HepG2 (cell line): ENCODE results near the gene S100A13. TPM values are rescaled to one million over a fixed set of nuclear protein-coding genes. Genes with fewer than 3 reads are reported as not detected.

ENCODE experiments used
- ATAC-seq: fragments of 200-7000 bp; cut with Tn5 transposase; 3 replicates; pipeline ENCODE4 v1.9.1; 2020; ENCODE audit warnings: mild to moderate bottlenecking, moderate library complexity
- BruUV-seq: library from RNA; stranded (reverse); fragments of 400-500 nt; replicated peaks from 2 replicates; lab custom pipeline; 2021; lab: Mats Ljungman, UMichigan
- CTCF ChIA-PET: fragments of 300-600 bp; formaldehyde crosslinking; extraction: SDS; loops from one replicate; lab custom pipeline; 2021; ENCODE audit warnings: low total read pairs, inconsistent platforms, low intra/inter-chr PET ratio; lab: Yijun Ruan, JAX
- POLR2A ChIA-PET: fragments of 350-600 bp; sonication (Branson Sonifier 250); formaldehyde crosslinking; loops from one replicate; lab custom pipeline; 2020; ENCODE audit warnings: antibody characterized with exemption, inconsistent platforms; lab: Yijun Ruan, JAX
- DNase-seq: peaks from one replicate; pipeline ENCODE4 v3.0.0-alpha.2; 2015; ENCODE audit warnings: low spot score
- FAIRE-seq: peaks from 3 replicates; lab custom pipeline; 2011; peaks lifted over from hg19 to GRCh38; lab: Jason Lieb, UNC
- H2AFZ ChIP-seq: one replicate; pipeline ENCODE4 v1.6.1; 2011; ENCODE audit warnings: low read length, inconsistent platforms
- H3K27ac ChIP-seq: fragments of 300-600 bp; 3 replicates; pipeline ENCODE4 v1.8.0; 2011; ENCODE audit warnings: mixed run types, mild to moderate bottlenecking, mixed read lengths, low read length, inconsistent platforms; ENCODE audit not compliant: insufficient read depth; ENCODE audit errors: extremely low read length
- H3K27me3 ChIP-seq, 2 experiments: fragments of 200-600 bp in 1 of 2; 2 replicates in 1 of 2; 3 replicates in 1 of 2; pipeline versions ENCODE4 v1.6.0 to v1.8.0; 2011; ENCODE audit warnings: low read length in 2 of 2, mild to moderate bottlenecking in 2 of 2, moderate library complexity in 2 of 2, inconsistent platforms in 1 of 2; ENCODE audit not compliant: insufficient read depth in 2 of 2, control insufficient read depth in 1 of 2
- H3K36me3 ChIP-seq, 2 experiments: fragments of 200-600 bp in 1 of 2; replicated peaks in 1 of 2; 2 replicates in 1 of 2; 3 replicates in 1 of 2; pipeline versions ENCODE4 v1.5.1 to v1.8.0; 2011; ENCODE audit warnings: low read length in 2 of 2, inconsistent platforms in 1 of 2; ENCODE audit not compliant: insufficient read depth in 2 of 2, control insufficient read depth in 1 of 2
- H3K4me1 ChIP-seq: 2 replicates; pipeline ENCODE4 v1.5.1; 2012; ENCODE audit warnings: low read length, inconsistent platforms; ENCODE audit not compliant: insufficient read depth
- H3K4me2 ChIP-seq: 2 replicates; pipeline ENCODE4 v1.6.0; 2011; ENCODE audit warnings: low read depth, low read length, inconsistent platforms
- H3K4me3 ChIP-seq, 3 experiments: fragments of 200-600 bp in 1 of 3; sonication (generic), shearing (Covaris generic) in 1 of 3; replicated peaks in 1 of 3; 2 replicates each; pipeline ENCODE4 v1.5.1; 2011 to 2016; ENCODE audit warnings: low read length in 3 of 3, inconsistent platforms in 2 of 3, low read depth in 2 of 3, mild to moderate bottlenecking in 2 of 3, control low read depth in 1 of 3, mixed read lengths in 1 of 3; ENCODE audit not compliant: insufficient read depth in 1 of 3
- H3K79me2 ChIP-seq: one replicate; pipeline ENCODE4 v1.6.1; 2011; ENCODE audit warnings: low read length, inconsistent platforms; ENCODE audit not compliant: insufficient read depth
- H3K9ac ChIP-seq: 2 replicates; pipeline ENCODE4 v1.6.0; 2011; ENCODE audit warnings: mild to moderate bottlenecking, low read depth, low read length, inconsistent platforms; ENCODE audit not compliant: insufficient read depth
- H3K9me3 ChIP-seq: 2 replicates; pipeline ENCODE4 v1.5.1; 2012; ENCODE audit warnings: mild to moderate bottlenecking, low read length
- H4K20me1 ChIP-seq: 2 replicates; pipeline ENCODE4 v1.6.0; 2011; ENCODE audit warnings: inconsistent platforms, mild to moderate bottlenecking, low read length, moderate library complexity; ENCODE audit not compliant: insufficient read depth
- TBX3 ChIP-seq: fragments of 450-650 bp; IDR thresholded peaks from 2 replicates; pipeline ENCODE4 v1.6.1; 2017; ENCODE audit warnings: antibody characterized with exemption, mild to moderate bottlenecking, inconsistent platforms, borderline replicate concordance
- ZNF263 ChIP-seq: sonication (generic); formaldehyde crosslinking; IDR thresholded peaks from 2 replicates; pipeline ENCODE4 v1.4.0; 2020; ENCODE audit warnings: missing genetic modification reagents
- ZNF629 ChIP-seq: sonication (generic); formaldehyde crosslinking; conservative IDR thresholded peaks from 2 replicates; pipeline ENCODE4 v1.5.0; 2020; ENCODE audit warnings: missing genetic modification reagents
- WGBS: methylation state at CpG from one replicate; pipeline ENCODE4 v1.1.6; 2017; ENCODE audit warnings: low lambda C conversion rate; 5-methylcytosine and 5-hydroxymethylcytosine counted together
- in situ Hi-C: cut with HindIII; loops from 2 replicates; pipeline ENCODE4 v1.10.0; 2017; ENCODE audit warnings: low pct_unique_long_range_greater_than_20kb; ENCODE audit not compliant: extremely low pct_ligation_motif_present
- intact Hi-C: fragments of 100-400 bp; cut with micrococcal nuclease; formaldehyde crosslinking; loops from one replicate; pipeline ENCODE4 v1.10.0; 2022; ENCODE audit not compliant: unreplicated experiment
- polyA plus RNA-seq, 8 experiments: library from polyadenylated mRNA; depleted of rRNA in 3 of 8; stranded (reverse) in 7 of 8; unstranded in 1 of 8; fragments of >200 nt; fragmentation: Illumina TruSeq in 4 of 8; extraction: Trizol in 4 of 8; gene quantifications; 2 replicates each; pipeline versions ENCODE4 v1.2.1 to v1.2.3, GENCODE V29; 2011 to 2016; ENCODE audit warnings: low read depth in 4 of 8, missing spikeins in 1 of 8, mixed read lengths in 1 of 8; ENCODE audit not compliant: insufficient read depth in 1 of 8
- total RNA-seq, 5 experiments: library from RNA; depleted of rRNA; stranded (reverse); fragments of >200 nt; fragmentation: Illumina TruSeq; extraction: Trizol; gene quantifications; 2 replicates each; pipeline ENCODE4 v1.2.3, GENCODE V29; 2016; ENCODE audit warnings: low read depth in 1 of 5
- TF ChIP-seq, protein P1 (sequence below): sonication (generic); formaldehyde crosslinking; IDR thresholded peaks from 2 replicates; pipeline ENCODE4 v1.5.0; 2020; ENCODE audit warnings: missing genetic modification reagents
- TF ChIP-seq, protein P2 (sequence below): sonication (generic); formaldehyde crosslinking; IDR thresholded peaks from 2 replicates; pipeline ENCODE4 v1.4.0; 2020; ENCODE audit warnings: mild to moderate bottlenecking, missing genetic modification reagents

S100A13 gene
- total and polyA plus RNA-seq, 2 of the 13 experiments (the other 11 are each of a cell fraction or from before 2014, with no cell fraction given) = 89.5 to 172 TPM

GRCh38 chr1:153614189-153614900 lies 13.0 kb downstream of the S100A13 start:
- Histone ChIP-seq H4K20me1 (no peaks in the 10 kb centered on the region), H3K9ac (no peak overlapping the region), H2AFZ (no peak overlapping the region), H3K79me2 (peaks cover 6% of the 10 kb centered on the region), H3K4me3 (no peak overlapping the region), H3K27ac (no peak overlapping the region), H3K9me3 (no peaks in the 10 kb centered on the region), H3K4me2 (no peak overlapping the region), H3K36me3 (peaks cover 0 to 1% of the 10 kb centered on the region in 2 experiments; a peak in 1 of 5 replicates), H3K4me1 (peaks cover 76% of the 10 kb centered on the region), H3K27me3 (no peaks in the 10 kb centered on the region)
- FAIRE-seq = no peak
- in situ Hi-C loops = no loop called here
- no TSS peak for BruUV-seq
- intact Hi-C loops = no loop called here
- WGBS = 72% methylated on average over 2 of the region's 2 CpGs
- no peak for DNase-seq
- ATAC-seq = no peak
- ChIA-PET CTCF (no interaction called here), POLR2A (interaction anchor here (5.4 to 12.2 kb wide), 2 partner anchors 11 to 20 kb away, joined by 63 to 390 read pairs; partner anchors contain the start of genes CHTOP, S100A1 and S100A13)
- TF ChIP-seq ZNF263 (CRISPR knock-in tag) = peak; percentile 95
- TF ChIP-seq, protein P1, sequence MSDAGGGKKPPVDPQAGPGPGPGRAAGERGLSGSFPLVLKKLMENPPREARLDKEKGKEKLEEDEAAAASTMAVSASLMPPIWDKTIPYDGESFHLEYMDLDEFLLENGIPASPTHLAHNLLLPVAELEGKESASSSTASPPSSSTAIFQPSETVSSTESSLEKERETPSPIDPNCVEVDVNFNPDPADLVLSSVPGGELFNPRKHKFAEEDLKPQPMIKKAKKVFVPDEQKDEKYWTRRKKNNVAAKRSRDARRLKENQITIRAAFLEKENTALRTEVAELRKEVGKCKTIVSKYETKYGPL (CRISPR knock-in tag) = no peak

DNA sequence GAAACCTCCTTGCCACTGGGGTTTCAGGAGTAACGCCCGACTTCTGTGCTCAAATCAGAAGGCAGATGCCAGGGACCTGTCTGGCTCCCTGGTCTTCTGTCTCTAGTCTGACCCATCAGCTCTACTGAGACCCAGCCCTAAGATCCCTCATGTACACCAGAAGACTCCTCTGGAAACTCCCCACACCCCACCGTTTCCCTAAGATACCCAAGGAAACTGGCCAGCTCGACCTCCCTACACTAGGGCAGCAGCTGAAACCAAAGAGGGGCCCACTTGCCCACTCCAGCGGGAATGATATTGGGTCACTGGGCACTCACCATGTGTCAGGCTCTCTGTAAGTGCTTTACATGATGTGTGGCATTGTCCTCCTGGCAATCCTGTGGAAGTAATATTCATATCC lies 13.9 kb downstream of the S100A13 start:
- peak overlapping the region; percentile 84 for H3K4me2 ChIP-seq

More for the DNA sequence above, 13.9 kb downstream of the S100A13 start:
- FAIRE-seq = no peak
- TF ChIP-seq TBX3 (no peak), ZNF629 (0 out of 2 replicates have a peak, but pooled peaks have one; percentile 42)
- TF ChIP-seq, protein P2, sequence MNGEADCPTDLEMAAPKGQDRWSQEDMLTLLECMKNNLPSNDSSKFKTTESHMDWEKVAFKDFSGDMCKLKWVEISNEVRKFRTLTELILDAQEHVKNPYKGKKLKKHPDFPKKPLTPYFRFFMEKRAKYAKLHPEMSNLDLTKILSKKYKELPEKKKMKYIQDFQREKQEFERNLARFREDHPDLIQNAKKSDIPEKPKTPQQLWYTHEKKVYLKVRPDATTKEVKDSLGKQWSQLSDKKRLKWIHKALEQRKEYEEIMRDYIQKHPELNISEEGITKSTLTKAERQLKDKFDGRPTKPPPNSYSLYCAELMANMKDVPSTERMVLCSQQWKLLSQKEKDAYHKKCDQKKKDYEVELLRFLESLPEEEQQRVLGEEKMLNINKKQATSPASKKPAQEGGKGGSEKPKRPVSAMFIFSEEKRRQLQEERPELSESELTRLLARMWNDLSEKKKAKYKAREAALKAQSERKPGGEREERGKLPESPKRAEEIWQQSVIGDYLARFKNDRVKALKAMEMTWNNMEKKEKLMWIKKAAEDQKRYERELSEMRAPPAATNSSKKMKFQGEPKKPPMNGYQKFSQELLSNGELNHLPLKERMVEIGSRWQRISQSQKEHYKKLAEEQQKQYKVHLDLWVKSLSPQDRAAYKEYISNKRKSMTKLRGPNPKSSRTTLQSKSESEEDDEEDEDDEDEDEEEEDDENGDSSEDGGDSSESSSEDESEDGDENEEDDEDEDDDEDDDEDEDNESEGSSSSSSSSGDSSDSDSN = peak; percentile 0; the same call in 1 of the 2 replicates
- TF ChIP-seq, all 625 proteins: peak for 2
- H3K4me1 ChIP-seq = peaks cover 80% of the 10 kb centered on the region
- H3K9me3 ChIP-seq = no peaks in the 10 kb centered on the region
- ChIA-PET CTCF (no interaction called here), POLR2A (interaction anchor here (1.0 to 12.2 kb wide), 10 partner anchors 10 to 162 kb away, joined by 3 to 390 read pairs (median 5); partner anchors contain the start of genes CHTOP, S100A1, S100A13 and SLC27A3)
- H2AFZ ChIP-seq = no peak overlapping the region
- no peaks in the 10 kb centered on the region for H3K36me3 ChIP-seq
- peak overlapping the region in 2 of 3 experiments; percentile 60 to 76; a peak in 3 of 6 replicates for H3K4me3 ChIP-seq
- no peaks in the 10 kb centered on the region for H4K20me1 ChIP-seq
- in situ Hi-C loops = no loop called here
- WGBS = 77% methylated on average over 5 of the region's 5 CpGs
- intact Hi-C loops = no loop called here
- H3K27me3 ChIP-seq = no peaks in the 10 kb centered on the region; a peak in 1 of 5 replicates
- DNase-seq (no peak), ATAC-seq (no peak)
- peaks cover 7% of the 10 kb centered on the region for H3K79me2 ChIP-seq
- BruUV-seq = no TSS peak
- H3K9ac ChIP-seq = peak overlapping the region; percentile 80
- H3K27ac ChIP-seq = peak overlapping the region; percentile 66
